H1 (cell line): ENCODE measurements around the gene DGKH. TPM values are rescaled to one million over a fixed set of nuclear protein-coding genes. Genes with fewer than 3 reads are reported as not detected.

Source experiments
- POLR2A ChIP-seq, 2 experiments: IDR thresholded peaks; 1 replicate in 1 of 2; 2 replicates in 1 of 2; pipeline ENCODE4 v1.6.1; 2011; ENCODE audit warnings: low read depth in 2 of 2, low read length in 2 of 2, mild to moderate bottlenecking in 2 of 2; ENCODE audit errors: control extremely low read depth in 1 of 2
- polyA plus RNA-seq, 7 experiments: library from polyadenylated mRNA; depleted of rRNA in 3 of 7; stranded (reverse) in 5 of 7; unstranded in 2 of 7; fragments of >200 nt in 5 of 7; fragments of 200-250 nt in 2 of 7; gene quantifications; 1 replicate in 5 of 7; 2 replicates in 1 of 7; 4 replicates in 1 of 7; pipeline versions ENCODE4 v1.2.1 to v1.2.3, GENCODE V29; 2011 to 2013; ENCODE audit warnings: missing spikeins in 2 of 7, mixed read lengths in 2 of 7
- total RNA-seq: library from RNA; stranded (reverse); fragmentation: NEBNext Ultra II Directional; extraction: Animal tissue kit (Norgen Biotek cat#: 25700); gene quantifications from 2 replicates; pipeline ENCODE4 v1.2.1, GENCODE V29; 2021

The DGKH gene
- total and polyA plus RNA-seq, 2 of the 8 experiments (the other 6 are each of a cell fraction or from before 2014, with no cell fraction given): 2.1 to 7.9 TPM

- TF ChIP-seq POLR2A (IDR thresholded peaks at IDR 0.05; ENCODE audit: control extremely low read depth in 1 of 2, low read depth in 2 of 2, low read length in 2 of 2): no peak
Observed at GRCh38 chr13:42119041-42119440, 70.6 kb downstream of the DGKH start (continued).
